Pancreas (tissue), 10 donors: ENCODE results near the gene ZNF521. TPM values are rescaled to one million over a fixed set of nuclear protein-coding genes. Genes with fewer than 3 reads are reported as not detected.
A peak's percentile ranks its signal among the peaks of the same experiment; 100 is the strongest.

Experiments
- ATAC-seq, 4 donors: fragments of 200-7000 bp; cut with Tn5 transposase; one replicate each; pipeline versions ENCODE4 v1.8.0 to v1.9.1; 2020; ENCODE audit warnings: mild to moderate bottlenecking in 4 of 4, moderate library complexity in 4 of 4
- DNase-seq, 6 donors: peaks; one replicate each; pipeline ENCODE4 v3.0.0-alpha.2; 2020
- FAIRE-seq: peaks from 2 replicates; lab custom pipeline; 2012; peaks lifted over from hg19 to GRCh38; lab: Jason Lieb, UNC
- H3K27ac ChIP-seq, 4 donors: fragments of 200-600 bp; sonication (generic); 1 replicate in 3 of 4; 2 replicates in 1 of 4; pipeline versions ENCODE4 v1.5.0 to v1.8.0; 2020
- H3K27me3 ChIP-seq, 4 donors: fragments of 200-600 bp; one replicate each; pipeline ENCODE4 v1.8.0; 2021
- H3K36me3 ChIP-seq, 3 donors: fragments of 200-600 bp; sonication (generic) in 1 of 3; one replicate each; pipeline versions ENCODE4 v1.5.0 to v1.8.0; 2020 to 2021
- H3K4me1 ChIP-seq, 3 donors: fragments of 200-600 bp; one replicate each; pipeline ENCODE4 v1.8.0; 2021
- H3K4me3 ChIP-seq, 4 donors: fragments of 200-600 bp; sonication (generic) in 2 of 4; one replicate each; pipeline versions ENCODE4 v1.5.0 to v1.8.0; 2020 to 2021
- H3K9me3 ChIP-seq, 4 donors: fragments of 200-600 bp; one replicate each; pipeline ENCODE4 v1.8.0; 2021
- WGBS, 2 donors: extraction: QIAGEN DNeasy Blood & Tissue Kit; methylation state at CpG; one replicate each; pipeline ENCODE4 v1.1.7; 2013; 5-methylcytosine and 5-hydroxymethylcytosine counted together
- intact Hi-C, 3 donors: fragments of 100-400 bp; cut with DNase I; formaldehyde crosslinking; loops; one replicate each; pipeline versions ENCODE4 v1.11.1 to v1.14.2; 2022
- polyA plus RNA-seq, 2 donors: library from polyadenylated mRNA; stranded (reverse); fragments of 200-250 nt; gene quantifications; one replicate each; pipeline ENCODE4 v1.2.3, GENCODE V29; 2013
- total RNA-seq, 6 donors: library from RNA; stranded (reverse); fragmentation: NEBNext Ultra II Directional in 4 of 6; extraction: Animal tissue kit (Norgen Biotek cat#: 25700) in 4 of 6; gene quantifications; one replicate each; pipeline versions ENCODE4 v1.2.1 to v1.2.4, GENCODE V29; 2021 to 2023
- TF ChIP-seq, protein P1 (sequence below), 4 donors: fragments of 200-600 bp; sonication (generic) in 3 of 4; IDR thresholded peaks; one replicate each; pipeline versions ENCODE4 v1.5.0 to v1.8.0; 2021; ENCODE audit warnings: antibody characterized with exemption in 4 of 4
- donor health status: healthy with polysubstance abuse.
- donor health status: DM: no; HTN: no; CAD: no; lungs with moderate emphysema.
- donor health status: DM: no; HTN: no; CAD: no.
- donor health status: control.
- donor health status: control.
- donor health status: Bipolar disorder and iron deficiency.
- donor health status: DM: yes; HTN: yes; CAD: no.
- donor health status: DM: no; HTN: no; CAD: no.
- donor health status: DM: no; HTN: no; CAD: no.
- donor health status: DM: yes; HTN: yes; CAD: no.

The ZNF521 gene
- total and polyA plus RNA-seq, 8 donors = 0.42 to 6.0 (median 1.5) TPM

DNA sequence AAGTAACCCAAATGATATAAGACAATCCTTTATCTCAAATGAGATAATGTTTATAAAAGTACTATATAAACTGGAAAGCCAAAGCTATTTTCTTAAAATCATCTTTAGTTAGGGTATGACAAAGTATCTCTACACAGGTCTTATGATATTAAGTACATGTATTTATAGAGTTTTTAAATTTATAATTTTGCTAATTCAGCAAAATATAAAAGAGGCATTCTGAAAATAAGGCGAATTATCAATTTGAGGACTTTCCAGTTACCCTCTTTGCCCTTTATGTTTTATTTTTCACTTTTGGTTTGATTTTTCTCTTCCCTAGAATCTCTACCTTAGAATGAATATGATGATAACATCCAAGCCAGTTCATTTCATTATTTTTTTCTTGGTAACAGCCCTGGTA lies 115.2 kb downstream of the ZNF521 start:
- no peak overlapping the region for H3K4me3 ChIP-seq
- ATAC-seq (no peak), FAIRE-seq (no peak), DNase-seq (no peak)
- H3K27me3 ChIP-seq = peaks cover 0 to 16% (median 0%) of the 10 kb centered on the region in 4 donors
- no peaks in the 10 kb centered on the region for H3K4me1 ChIP-seq
- intact Hi-C loops = no loop called here
- TF ChIP-seq, protein P1, sequence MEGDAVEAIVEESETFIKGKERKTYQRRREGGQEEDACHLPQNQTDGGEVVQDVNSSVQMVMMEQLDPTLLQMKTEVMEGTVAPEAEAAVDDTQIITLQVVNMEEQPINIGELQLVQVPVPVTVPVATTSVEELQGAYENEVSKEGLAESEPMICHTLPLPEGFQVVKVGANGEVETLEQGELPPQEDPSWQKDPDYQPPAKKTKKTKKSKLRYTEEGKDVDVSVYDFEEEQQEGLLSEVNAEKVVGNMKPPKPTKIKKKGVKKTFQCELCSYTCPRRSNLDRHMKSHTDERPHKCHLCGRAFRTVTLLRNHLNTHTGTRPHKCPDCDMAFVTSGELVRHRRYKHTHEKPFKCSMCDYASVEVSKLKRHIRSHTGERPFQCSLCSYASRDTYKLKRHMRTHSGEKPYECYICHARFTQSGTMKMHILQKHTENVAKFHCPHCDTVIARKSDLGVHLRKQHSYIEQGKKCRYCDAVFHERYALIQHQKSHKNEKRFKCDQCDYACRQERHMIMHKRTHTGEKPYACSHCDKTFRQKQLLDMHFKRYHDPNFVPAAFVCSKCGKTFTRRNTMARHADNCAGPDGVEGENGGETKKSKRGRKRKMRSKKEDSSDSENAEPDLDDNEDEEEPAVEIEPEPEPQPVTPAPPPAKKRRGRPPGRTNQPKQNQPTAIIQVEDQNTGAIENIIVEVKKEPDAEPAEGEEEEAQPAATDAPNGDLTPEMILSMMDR (IDR thresholded peaks at IDR 0.05) = no peak
- no peak overlapping the region for H3K27ac ChIP-seq
- no peaks in the 10 kb centered on the region for H3K9me3 ChIP-seq
- 80 to 89% methylated on average over 1 of the region's 1 CpG for WGBS, 2 donors
- no peaks in the 10 kb centered on the region for H3K36me3 ChIP-seq

DNA sequence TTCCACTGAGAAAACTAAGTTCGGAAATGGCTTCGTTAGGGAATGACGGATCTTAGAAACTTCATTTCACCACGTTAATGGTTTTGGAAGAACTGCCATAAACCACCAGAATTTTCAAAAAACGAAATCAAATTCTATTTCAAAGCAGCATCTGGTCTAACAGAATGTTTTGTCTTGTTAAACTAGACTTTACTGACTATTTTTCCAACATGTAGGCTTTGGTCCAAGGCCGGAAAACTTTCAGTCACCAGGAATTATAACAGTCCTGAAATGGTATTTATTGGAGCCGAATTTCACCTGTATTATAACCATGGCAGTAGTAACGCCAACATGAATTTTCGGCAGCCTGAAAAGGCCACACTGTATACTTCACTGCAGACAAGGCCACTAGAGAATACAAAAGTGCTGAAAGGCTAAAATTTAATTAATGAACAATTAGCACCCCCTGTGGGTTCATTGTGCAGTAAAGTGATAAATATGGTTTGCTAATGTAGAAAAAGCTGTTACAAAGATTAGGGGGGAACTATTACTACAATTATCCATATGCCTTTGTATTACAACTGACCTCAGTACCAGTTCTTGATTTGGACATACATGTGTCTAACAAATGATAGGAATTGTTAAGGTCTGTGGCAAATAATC lies 116.4 kb downstream of the ZNF521 start:
- intact Hi-C loops = no loop called here
- ATAC-seq = no peak
- 65% methylated on average over 9 of the region's 9 CpGs for WGBS, 2 donors

DNA sequence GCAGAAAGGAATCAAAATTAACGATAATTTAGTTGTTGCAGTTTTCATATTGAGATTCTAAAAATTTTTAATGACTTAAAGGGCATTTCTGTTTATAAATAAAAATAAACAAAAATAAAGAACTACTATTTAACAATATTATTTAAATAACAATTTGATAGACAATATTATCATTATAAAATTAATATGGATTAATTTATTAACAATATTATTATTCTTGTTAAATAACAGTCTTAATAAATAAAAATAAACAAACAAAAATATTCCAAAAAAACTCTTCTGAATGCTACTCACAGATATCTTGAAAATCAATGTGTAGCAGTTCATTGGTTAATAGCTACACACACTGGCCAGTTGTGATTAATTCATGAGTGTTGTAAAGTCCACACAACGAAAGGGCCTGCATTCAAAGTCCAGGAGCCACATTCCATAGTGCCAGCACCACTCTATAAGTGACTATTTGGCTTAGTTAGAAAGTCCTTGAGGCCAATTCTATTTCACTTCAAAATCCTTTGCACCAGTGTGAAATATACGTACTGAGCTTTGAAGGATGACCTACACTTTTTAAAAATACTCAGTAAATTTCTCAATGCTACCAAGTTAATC lies 117.1 kb downstream of the ZNF521 start:
- no peaks in the 10 kb centered on the region for H3K4me1 ChIP-seq
- no peak overlapping the region for H3K4me3 ChIP-seq
- TF ChIP-seq, protein P1 (IDR thresholded peaks at IDR 0.05) = no peak
- ATAC-seq (no peak), DNase-seq (no peak), FAIRE-seq (peak; percentile 94)
- no peak overlapping the region for H3K27ac ChIP-seq
- intact Hi-C loops = no loop called here
- H3K9me3 ChIP-seq = no peaks in the 10 kb centered on the region
- 42 to 48% methylated on average over 3 of the region's 3 CpGs for WGBS, 2 donors
- peaks cover 0 to 16% (median 0%) of the 10 kb centered on the region in 4 donors for H3K27me3 ChIP-seq
- no peaks in the 10 kb centered on the region for H3K36me3 ChIP-seq

More for the DNA sequence above, 116.4 kb downstream of the ZNF521 start:
- DNase-seq (no peak), FAIRE-seq (no peak)
- no peak overlapping the region for H3K4me3 ChIP-seq
- no peaks in the 10 kb centered on the region for H3K4me1 ChIP-seq
- no peaks in the 10 kb centered on the region for H3K9me3 ChIP-seq
- TF ChIP-seq, protein P1 (IDR thresholded peaks at IDR 0.05) = no peak
- no peak overlapping the region for H3K27ac ChIP-seq
- peaks cover 0 to 16% (median 0%) of the 10 kb centered on the region in 4 donors for H3K27me3 ChIP-seq
- no peaks in the 10 kb centered on the region for H3K36me3 ChIP-seq

DNA sequence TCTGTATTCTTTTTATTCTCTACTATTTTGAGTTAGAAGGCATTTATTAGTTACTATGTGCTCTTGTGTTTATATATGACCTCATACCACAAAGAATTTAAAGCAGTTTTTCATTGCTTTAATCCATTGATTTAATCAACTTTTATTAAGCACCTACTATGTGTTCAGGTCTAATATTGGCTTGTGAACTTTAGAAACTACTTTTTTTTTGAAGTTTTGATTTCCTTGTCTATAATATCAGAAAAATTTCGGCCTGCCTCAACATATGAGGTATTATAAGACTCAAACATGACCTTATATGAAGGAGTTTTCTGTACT lies 117.7 kb downstream of the ZNF521 start:
- intact Hi-C loops = no loop called here
- no peaks in the 10 kb centered on the region for H3K9me3 ChIP-seq
- no peak overlapping the region for H3K27ac ChIP-seq
- no peak overlapping the region for H3K4me3 ChIP-seq
- FAIRE-seq (peak; percentile 29), ATAC-seq (no peak), DNase-seq (no peak)
- no peaks in the 10 kb centered on the region for H3K36me3 ChIP-seq
- peaks cover 0 to 16% (median 0%) of the 10 kb centered on the region in 4 donors for H3K27me3 ChIP-seq
- TF ChIP-seq, protein P1 (IDR thresholded peaks at IDR 0.05) = no peak
- 61 to 77% methylated on average over 1 of the region's 1 CpG for WGBS, 2 donors
- no peaks in the 10 kb centered on the region for H3K4me1 ChIP-seq
